RWPE2 (cell line): ENCODE results near the gene THSD4.

Experiments used
- ATAC-seq: fragments of 200-7000 bp; cut with Tn5 transposase; 3 replicates; pipeline ENCODE4 v1.9.1; 2021; ENCODE audit warnings: low read depth
- DNase-seq: peaks from one replicate; pipeline ENCODE4 v3.0.0-alpha.2; 2020; ENCODE audit warnings: low spot score
- H3K27ac ChIP-seq: fragments of 450-650 bp; 2 replicates; pipeline ENCODE4 v1.5.1; 2017; ENCODE audit warnings: mild to moderate bottlenecking; ENCODE audit not compliant: poor library complexity, severe bottlenecking
- H3K27me3 ChIP-seq: fragments of 250-450 bp; sonication (Bioruptor Pico); 2 replicates; pipeline ENCODE4 v1.5.1; 2021; ENCODE audit warnings: mild to moderate bottlenecking, moderate library complexity; ENCODE audit not compliant: insufficient read depth, poor library complexity, severe bottlenecking
- H3K36me3 ChIP-seq: fragments of 250-450 bp; sonication (Bioruptor Pico); 2 replicates; pipeline ENCODE4 v1.5.1; 2020; ENCODE audit warnings: low read depth, mild to moderate bottlenecking, moderate library complexity
- H3K4me1 ChIP-seq: fragments of 250-450 bp; sonication (Bioruptor Pico); 2 replicates; pipeline ENCODE4 v1.5.1; 2021; ENCODE audit warnings: mild to moderate bottlenecking, moderate library complexity; ENCODE audit not compliant: insufficient read depth, poor library complexity, severe bottlenecking
- H3K4me3 ChIP-seq: fragments of 250-450 bp; sonication (Bioruptor Pico); 2 replicates; pipeline ENCODE4 v1.5.1; 2021; ENCODE audit warnings: mild to moderate bottlenecking, moderate library complexity; ENCODE audit not compliant: severe bottlenecking
- H3K9me3 ChIP-seq: fragments of 250-450 bp; sonication (Bioruptor Pico); 2 replicates; pipeline ENCODE4 v1.5.1; 2021; ENCODE audit warnings: mild to moderate bottlenecking, moderate library complexity; ENCODE audit not compliant: severe bottlenecking
- TF ChIP-seq, protein P1 (sequence below): fragments of 450-650 bp; IDR thresholded peaks from one replicate; pipeline ENCODE4 v1.5.1; 2017; ENCODE audit warnings: mild to moderate bottlenecking, moderate library complexity; ENCODE audit not compliant: poor library complexity, severe bottlenecking

The THSD4 gene

DNA sequence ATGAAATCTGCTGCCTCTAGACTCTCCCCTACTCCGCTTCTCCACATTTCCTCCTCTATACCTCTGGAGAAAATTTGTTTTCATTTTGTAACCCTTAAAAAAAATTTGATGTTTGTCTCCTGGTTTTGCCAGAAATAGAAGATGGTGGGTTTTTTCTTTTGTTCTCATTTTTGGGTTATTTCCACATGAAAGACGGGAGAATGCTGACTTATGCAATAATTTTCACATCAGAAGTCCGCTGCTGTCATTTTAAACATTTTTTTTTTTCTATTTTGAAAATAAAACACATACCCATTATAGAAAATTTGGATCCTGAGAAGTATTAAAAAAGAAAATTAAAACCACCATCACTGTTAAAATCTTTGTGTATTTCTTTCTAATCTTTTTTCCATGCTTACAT is 374.3 kb downstream of the THSD4 start:
- Histone ChIP-seq H3K36me3 (no peaks in the 10 kb centered on the region), H3K9me3 (no peaks in the 10 kb centered on the region), H3K4me1 (no peaks in the 10 kb centered on the region), H3K27ac (no peak overlapping the region), H3K27me3 (no peaks in the 10 kb centered on the region), H3K4me3 (no peak overlapping the region)
- DNase-seq, result no peak
- ATAC-seq, result no peak
- TF ChIP-seq, protein P1, sequence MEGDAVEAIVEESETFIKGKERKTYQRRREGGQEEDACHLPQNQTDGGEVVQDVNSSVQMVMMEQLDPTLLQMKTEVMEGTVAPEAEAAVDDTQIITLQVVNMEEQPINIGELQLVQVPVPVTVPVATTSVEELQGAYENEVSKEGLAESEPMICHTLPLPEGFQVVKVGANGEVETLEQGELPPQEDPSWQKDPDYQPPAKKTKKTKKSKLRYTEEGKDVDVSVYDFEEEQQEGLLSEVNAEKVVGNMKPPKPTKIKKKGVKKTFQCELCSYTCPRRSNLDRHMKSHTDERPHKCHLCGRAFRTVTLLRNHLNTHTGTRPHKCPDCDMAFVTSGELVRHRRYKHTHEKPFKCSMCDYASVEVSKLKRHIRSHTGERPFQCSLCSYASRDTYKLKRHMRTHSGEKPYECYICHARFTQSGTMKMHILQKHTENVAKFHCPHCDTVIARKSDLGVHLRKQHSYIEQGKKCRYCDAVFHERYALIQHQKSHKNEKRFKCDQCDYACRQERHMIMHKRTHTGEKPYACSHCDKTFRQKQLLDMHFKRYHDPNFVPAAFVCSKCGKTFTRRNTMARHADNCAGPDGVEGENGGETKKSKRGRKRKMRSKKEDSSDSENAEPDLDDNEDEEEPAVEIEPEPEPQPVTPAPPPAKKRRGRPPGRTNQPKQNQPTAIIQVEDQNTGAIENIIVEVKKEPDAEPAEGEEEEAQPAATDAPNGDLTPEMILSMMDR, result no peak

DNA sequence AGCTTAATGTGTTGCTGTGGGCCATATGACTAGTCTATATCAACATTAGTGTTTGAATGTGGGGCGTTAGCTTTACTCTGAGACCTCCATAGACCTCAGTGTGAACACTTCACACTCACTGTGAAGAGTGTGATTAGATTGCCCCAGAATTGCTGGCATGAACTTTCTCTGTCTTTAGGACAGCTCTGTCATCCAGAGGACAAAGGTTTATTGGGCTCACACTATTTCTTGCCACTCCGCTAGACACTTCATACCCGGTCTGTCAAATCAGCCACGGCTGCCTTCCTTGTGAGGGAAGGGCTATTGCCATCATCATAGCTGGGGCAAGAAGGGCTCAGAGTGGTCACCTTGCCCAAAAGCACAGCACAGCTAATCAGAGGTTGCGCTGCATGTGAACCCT is 378.3 kb downstream of the THSD4 start:
- no peak overlapping the region for H3K27ac ChIP-seq
- TF ChIP-seq, protein P1, result no peak
- no peaks in the 10 kb centered on the region for H3K36me3 ChIP-seq
- ATAC-seq (no peak), DNase-seq (no peak)
- H3K4me3 ChIP-seq, result no peak overlapping the region
- H3K27me3 ChIP-seq, result no peaks in the 10 kb centered on the region
- H3K4me1 ChIP-seq, result peaks cover 11% of the 10 kb centered on the region
- no peaks in the 10 kb centered on the region for H3K9me3 ChIP-seq

- H3K27me3 ChIP-seq, result no peaks in the 10 kb centered on the region
- H3K36me3 ChIP-seq, result no peaks in the 10 kb centered on the region
- no peak overlapping the region for H3K4me3 ChIP-seq
- H3K9me3 ChIP-seq, result no peaks in the 10 kb centered on the region
- DNase-seq (no peak), ATAC-seq (no peak)
- TF ChIP-seq, protein P1, result no peak
- no peak overlapping the region for H3K27ac ChIP-seq
- peaks cover 11% of the 10 kb centered on the region for H3K4me1 ChIP-seq
Measured at GRCh38 chr15:71494563-71495397, 379.5 kb downstream of the THSD4 start.

DNA sequence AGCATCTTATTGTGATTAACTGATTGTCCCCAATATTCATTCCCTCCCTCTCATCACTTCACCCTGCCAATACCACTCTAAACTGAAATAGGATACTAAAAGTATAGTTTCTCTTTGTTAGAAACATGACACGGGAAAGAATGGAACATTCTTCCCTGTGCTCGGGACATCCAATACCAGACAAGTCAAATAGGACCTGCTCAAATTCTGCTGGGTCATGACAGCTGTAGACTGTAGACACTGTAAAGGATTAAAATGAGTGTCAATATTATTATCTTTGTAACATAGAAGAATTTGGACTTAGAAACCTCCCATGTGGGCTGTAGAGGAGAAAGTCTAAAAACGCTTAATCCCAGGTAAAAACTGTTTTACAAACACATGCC is 380.1 kb downstream of the THSD4 start:
- Histone ChIP-seq H3K4me1 (peaks cover 12% of the 10 kb centered on the region), H3K4me3 (no peak overlapping the region), H3K9me3 (peaks cover 3% of the 10 kb centered on the region), H3K36me3 (0 out of 2 replicates have a peak, but pooled peaks cover 2% of the 10 kb centered on the region), H3K27ac (no peak overlapping the region), H3K27me3 (no peaks in the 10 kb centered on the region)
- TF ChIP-seq, protein P1, result no peak
- DNase-seq, result no peak
- no peak for ATAC-seq
